HG03521 (cell line): Measurements from ENCODE around the gene ARHGEF17.

Experiments
- ATAC-seq: cut with Tn5 transposase; IDR thresholded peaks from one replicate; pipeline ENCODE4 v1.9.1; 2021; ENCODE audit warnings: mild to moderate bottlenecking, moderate library complexity; ENCODE audit not compliant: unreplicated experiment

The ARHGEF17 gene

DNA sequence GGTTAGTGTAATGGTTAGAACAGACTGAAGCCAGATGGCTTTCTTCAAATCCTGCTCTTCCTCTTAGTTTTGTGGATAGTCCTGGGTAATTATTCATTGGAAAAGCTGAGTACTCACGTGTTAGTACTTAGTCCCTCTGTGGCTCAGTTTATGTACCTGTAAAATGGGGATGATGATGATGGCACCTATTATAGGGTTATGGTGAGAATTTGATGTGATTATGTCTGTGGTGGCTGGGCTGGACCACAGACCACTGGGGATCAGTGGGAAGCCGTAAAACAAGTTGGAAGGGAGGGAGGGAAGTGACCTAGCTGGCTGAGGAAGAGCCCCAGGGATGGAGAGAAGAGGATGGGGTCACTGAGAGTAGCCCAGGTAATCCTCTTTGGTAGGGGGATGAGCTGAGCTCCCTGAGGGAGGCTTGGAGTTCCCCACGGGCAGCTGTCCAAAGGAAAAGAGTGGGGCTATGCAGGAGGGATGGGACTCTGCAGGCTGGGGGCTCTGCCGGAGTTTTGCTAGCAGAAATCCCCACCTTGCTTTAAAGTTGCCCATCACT, 19.8 kb downstream of the ARHGEF17 start:
- no peak for ATAC-seq

- ATAC-seq, result no peak
These were observed 22.6 kb downstream of the ARHGEF17 start for GRCh38 chr11:73330569-73331093.

DNA sequence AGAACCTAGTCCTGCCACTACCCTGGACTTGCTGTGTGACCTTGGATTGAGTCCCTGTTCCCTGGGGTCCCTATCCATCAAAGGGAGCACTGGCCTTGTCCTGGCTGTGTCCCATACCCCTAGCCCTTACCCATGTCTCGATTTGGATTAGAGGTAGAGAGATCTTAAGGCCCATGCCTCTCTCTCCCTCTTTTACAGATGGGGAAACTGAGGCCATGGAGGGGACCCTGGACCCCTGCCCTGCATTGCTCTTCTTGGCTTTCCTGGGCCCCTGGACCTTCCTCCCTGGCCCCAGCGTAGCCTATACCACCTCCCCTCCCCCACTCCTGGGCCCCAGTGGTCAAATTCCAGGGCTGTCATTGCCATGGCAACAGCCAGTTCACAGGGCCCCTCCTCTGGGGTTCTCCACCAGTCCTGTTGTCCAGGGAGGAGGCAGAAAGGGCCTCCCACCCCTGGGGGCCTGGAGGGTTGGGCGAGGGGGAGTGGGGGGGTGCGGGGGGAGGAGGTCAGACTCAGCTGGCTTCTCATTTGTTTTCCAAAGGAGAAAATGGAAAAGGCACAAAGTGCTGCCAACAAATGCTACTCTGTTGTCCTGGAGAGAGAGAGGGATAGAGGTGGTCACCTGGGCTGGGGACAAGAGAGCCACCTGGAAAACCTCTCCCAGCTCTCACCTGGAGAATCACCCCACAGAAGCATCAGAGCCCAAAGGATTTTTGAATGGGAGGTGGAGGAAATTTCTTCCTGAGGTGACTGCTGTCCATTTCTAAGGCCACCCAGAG, 23.3 kb downstream of the ARHGEF17 start:
- no peak for ATAC-seq

GRCh38 chr11:73333173-73333572, 25.1 kb downstream of the ARHGEF17 start:
- no peak for ATAC-seq

DNA sequence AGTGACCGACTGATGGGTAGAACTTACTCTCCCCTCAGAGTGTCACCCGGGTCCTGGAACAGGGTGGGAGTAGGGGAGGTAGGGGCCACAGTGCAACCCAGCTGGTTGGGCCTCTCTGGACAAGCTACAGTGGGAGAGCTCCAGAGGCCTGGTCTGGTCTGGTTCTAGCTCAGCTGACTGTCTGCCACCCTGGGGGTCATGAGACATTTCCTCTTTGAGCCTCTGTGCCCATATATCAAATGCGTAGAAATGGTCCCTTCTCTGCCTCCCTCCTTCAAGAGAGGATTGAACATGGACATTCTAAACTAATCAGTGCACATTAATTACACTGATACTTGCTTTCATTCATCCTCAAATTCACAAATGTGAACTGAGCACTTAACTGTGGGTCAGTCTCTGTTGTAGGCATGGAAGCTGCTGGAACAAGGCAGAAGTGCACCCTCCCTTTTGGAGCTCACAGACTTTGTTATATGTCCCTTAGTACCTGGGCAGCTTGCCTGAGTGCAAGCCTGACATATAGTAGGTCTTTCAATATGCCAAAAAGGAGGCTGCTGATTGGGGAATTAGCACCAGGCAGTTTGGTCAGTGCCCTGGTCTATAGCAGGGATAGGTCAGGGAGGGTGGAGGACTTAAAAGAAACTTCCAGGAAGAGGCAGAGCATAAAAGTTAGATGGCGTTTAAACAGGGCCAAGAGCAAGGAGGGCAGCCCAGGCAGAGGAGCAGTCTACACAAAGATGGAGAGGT, 25.7 kb downstream of the ARHGEF17 start:
- no peak for ATAC-seq

- ATAC-seq, result no peak
These were observed 26.5 kb downstream of the ARHGEF17 start for GRCh38 chr11:73334384-73335203.

DNA sequence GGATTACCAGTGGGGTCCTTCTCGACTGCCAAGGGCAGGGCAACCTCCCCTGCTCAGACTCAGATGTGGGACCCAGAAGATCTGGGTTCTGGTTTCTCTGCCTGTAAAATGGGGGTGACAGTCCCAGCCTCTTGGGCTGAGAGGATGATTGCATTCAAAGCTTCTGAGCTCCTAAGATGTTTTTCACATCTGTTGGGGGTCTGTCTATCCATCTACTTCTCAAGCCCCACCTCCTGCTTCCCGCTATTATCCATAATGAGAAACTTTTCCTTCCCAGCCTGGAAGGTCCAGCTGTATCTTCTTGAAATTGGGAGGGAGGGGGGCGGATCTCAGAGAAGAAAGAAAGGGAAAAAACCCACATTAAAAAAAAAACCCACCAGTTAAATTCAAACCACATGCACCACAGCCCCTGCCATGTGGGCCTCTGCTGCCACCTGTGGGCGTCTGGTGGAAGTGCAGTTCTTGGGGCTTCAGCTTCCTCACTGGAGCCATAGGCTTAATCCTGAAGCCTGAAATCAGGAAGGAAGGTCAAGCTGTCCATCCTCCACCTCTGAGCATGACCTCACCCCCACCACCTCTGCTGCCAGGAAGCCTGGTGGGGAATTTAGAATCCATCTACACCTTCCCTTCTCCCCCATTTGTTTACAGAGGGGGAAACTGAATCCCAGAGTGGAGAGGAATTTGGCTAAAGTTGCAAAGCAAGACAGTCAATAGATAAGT, 27.3 kb downstream of the ARHGEF17 start:
- no peak for ATAC-seq

GRCh38 chr11:73337846-73338245, 29.8 kb downstream of the ARHGEF17 start:
- no peak for ATAC-seq

DNA sequence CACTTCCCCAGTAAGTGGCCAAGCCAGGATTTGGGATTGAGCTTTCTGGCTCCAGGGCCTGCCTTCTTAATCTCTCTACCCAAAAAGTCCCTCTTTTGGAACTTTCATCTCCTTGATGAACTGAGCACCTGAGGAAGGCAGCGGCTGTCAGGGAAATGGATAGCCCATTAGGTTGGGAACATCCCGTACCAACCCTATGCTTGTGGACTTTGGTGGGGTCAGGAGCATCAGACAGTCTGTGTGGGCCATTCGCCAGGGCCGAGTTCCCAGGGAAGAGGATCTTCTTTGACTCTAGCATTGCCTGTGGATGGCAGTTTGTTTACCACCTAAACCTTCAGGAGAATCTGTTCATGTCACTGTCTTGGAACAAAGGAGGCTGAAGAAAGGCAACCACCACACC, 30.2 kb downstream of the ARHGEF17 start:
- no peak for ATAC-seq

GRCh38 chr11:73340164-73340563, 32.1 kb downstream of the ARHGEF17 start:
- ATAC-seq, result no peak

DNA sequence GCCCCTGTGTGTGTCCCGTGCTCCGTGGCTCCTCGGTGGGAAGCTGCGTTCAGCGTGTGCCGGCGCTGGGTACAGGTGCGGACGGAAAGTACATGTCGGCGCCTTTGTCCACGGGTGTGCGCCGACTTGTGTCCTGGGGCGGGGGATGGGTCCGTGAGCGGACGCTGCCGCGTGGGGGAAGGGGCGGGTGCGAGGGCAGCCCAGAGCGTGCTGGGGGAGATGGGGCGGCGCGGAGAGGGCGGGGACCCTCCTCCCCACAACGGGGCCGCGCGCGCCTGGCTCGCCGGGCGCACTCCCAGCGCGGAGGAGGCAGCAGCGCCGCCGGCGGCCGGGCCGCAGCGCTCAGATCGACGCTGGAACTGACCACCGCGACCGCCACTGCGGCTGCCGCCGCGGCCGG, 34.6 kb downstream of the ARHGEF17 start:
- no peak for ATAC-seq

GRCh38 chr11:73343076-73343873, 35.2 kb downstream of the ARHGEF17 start:
- ATAC-seq, result no peak

DNA sequence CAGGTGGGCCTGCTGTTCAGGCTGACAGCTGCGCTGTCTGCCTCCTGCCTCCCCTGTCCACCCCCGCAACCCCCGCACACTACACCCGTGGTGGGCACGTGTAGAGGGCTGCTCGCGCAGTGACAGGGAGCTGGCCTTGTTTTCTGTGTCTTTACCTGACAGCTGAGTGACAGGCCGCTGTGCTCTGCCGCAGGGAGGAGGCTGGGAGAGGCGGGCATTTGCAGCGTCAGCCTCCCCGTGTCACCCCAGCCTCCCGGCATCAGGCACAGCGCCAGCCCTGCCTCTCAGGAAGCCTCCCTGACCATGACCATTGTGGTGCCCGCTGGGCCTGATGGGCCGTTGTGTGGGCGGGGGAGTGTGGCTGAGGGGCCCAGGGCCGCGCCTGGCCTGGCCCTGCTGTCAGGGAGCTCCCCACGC, 36.1 kb downstream of the ARHGEF17 start:
- ATAC-seq, result no peak

DNA sequence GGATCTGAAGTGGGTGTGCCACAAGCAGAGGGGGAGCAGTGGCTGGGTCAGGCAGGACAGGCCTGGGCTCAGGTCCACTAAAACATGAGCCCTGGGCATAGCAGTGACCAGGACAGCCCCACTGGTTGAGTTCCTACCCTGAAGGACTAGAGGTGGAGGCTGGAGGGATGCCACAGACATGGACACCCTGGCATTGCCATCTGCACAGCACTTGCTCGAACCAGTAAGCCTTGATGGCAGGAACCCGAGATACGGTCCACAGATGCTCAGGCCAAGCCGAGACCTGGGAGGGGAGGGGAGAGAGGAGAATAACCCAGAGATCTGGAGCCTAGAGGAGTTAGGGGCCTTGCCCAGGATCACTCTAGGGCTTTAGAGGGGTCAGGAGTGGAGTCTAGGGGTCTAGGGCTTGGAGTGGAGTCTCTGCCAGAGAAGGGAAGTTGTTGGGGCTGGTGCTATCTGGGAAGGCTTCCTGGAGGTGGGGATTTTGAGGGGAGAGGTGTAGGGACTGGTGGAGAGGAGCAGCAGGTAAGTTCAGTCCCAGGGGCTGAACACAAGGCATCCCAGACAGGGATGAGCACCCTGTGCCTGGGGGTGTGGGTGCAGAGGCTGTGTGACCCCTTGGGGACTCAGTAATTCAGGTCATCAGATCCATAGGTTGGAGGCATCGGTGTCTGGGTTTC, 37.5 kb downstream of the ARHGEF17 start:
- no peak for ATAC-seq

- no peak for ATAC-seq
These were observed 38.3 kb downstream of the ARHGEF17 start for GRCh38 chr11:73346186-73346935.

- no peak for ATAC-seq
These were observed 39.0 kb downstream of the ARHGEF17 start for GRCh38 chr11:73347067-73347466.

DNA sequence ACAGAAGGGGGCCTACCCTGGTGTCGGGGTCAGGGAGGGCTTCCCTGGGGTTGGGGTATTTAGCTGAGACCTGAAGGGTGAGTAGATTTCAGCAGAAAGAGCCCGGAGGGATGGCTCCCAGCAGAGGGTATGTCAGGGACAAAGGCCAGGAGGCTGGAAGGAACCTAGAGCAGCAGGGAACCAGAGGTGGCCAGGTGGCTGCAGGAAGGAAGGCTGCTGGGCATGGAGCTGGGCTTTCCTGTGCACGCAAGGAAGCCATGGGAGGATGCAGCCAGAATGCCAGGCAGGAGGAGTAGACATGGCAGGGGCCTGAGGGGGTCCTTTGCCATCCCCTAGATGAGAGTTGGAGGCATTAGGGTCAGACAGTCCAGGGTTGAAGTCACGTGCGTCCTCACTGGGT, 40.8 kb downstream of the ARHGEF17 start:
- no peak for ATAC-seq

- no peak for ATAC-seq
These were observed 41.6 kb downstream of the ARHGEF17 start for GRCh38 chr11:73349633-73350032.
